Mesenchymal stem cell (in vitro differentiated cells and primary cell): ENCODE data around the gene KRTAP3-1.

Source experiments
- DNase-seq: peaks from one replicate; pipeline ENCODE4 v3.0.0-alpha.2; 2013
- H2AFZ ChIP-seq: one replicate; pipeline ENCODE4 v1.6.1; 2013; ENCODE audit warnings: low read depth, mild to moderate bottlenecking, control low read depth, inconsistent platforms, low read length, moderate library complexity
- H2AK5ac ChIP-seq: 2 replicates; pipeline ENCODE4 v1.6.1; 2013; ENCODE audit warnings: low read length, moderate library complexity, mild to moderate bottlenecking, inconsistent platforms; ENCODE audit not compliant: severe bottlenecking
- H2BK120ac ChIP-seq: one replicate; pipeline ENCODE4 v1.6.1; 2013; ENCODE audit warnings: low read depth, mild to moderate bottlenecking, inconsistent platforms, low read length, moderate library complexity
- H2BK12ac ChIP-seq, 2 experiments: one replicate each; pipeline ENCODE4 v1.6.1; 2013; ENCODE audit warnings: inconsistent platforms in 2 of 2, low read length in 2 of 2, mild to moderate bottlenecking in 2 of 2, moderate library complexity in 2 of 2, control low read depth in 1 of 2
- H2BK15ac ChIP-seq: one replicate; pipeline ENCODE4 v1.6.1; 2013; ENCODE audit warnings: mild to moderate bottlenecking, low read depth, inconsistent platforms; ENCODE audit not compliant: poor library complexity, severe bottlenecking
- H2BK5ac ChIP-seq: 2 replicates; pipeline ENCODE4 v1.6.1; 2013; ENCODE audit warnings: low read depth, mild to moderate bottlenecking, low read length, control low read depth, inconsistent platforms; ENCODE audit not compliant: poor library complexity, severe bottlenecking
- H3K14ac ChIP-seq, 2 experiments: one replicate each; pipeline ENCODE4 v1.6.1; 2013; ENCODE audit warnings: inconsistent platforms in 2 of 2, low read length in 2 of 2, control low read depth in 1 of 2, mild to moderate bottlenecking in 1 of 2, moderate library complexity in 1 of 2
- H3K18ac ChIP-seq, 2 experiments: one replicate each; pipeline ENCODE4 v1.6.1; 2013; ENCODE audit warnings: inconsistent platforms in 2 of 2, low read length in 2 of 2, control low read depth in 1 of 2, low read depth in 1 of 2, mild to moderate bottlenecking in 1 of 2
- H3K23ac ChIP-seq, 2 experiments: one replicate each; pipeline ENCODE4 v1.6.1; 2013; ENCODE audit warnings: inconsistent platforms in 2 of 2, low read length in 2 of 2, mild to moderate bottlenecking in 2 of 2, moderate library complexity in 2 of 2, control low read depth in 1 of 2
- H3K27ac ChIP-seq: 2 replicates; pipeline ENCODE4 v1.5.1; 2013; ENCODE audit warnings: mild to moderate bottlenecking, moderate library complexity, low read length, control low read depth, inconsistent platforms; ENCODE audit not compliant: poor library complexity, severe bottlenecking
- H3K27me3 ChIP-seq, 2 experiments: 2 replicates each; pipeline versions ENCODE4 v1.6.1 to v1.7.0; 2013; ENCODE audit warnings: low read length in 2 of 2, mild to moderate bottlenecking in 2 of 2, moderate library complexity in 2 of 2, control low read depth in 1 of 2, inconsistent platforms in 1 of 2; ENCODE audit not compliant: control insufficient read depth in 1 of 2, insufficient read depth in 1 of 2
- H3K36me3 ChIP-seq, 2 experiments: 2 replicates each; pipeline versions ENCODE4 v1.6.1 to v1.7.0; 2013; ENCODE audit warnings: low read length in 2 of 2, control low read depth in 1 of 2, inconsistent platforms in 1 of 2, low read depth in 1 of 2, mild to moderate bottlenecking in 1 of 2; ENCODE audit not compliant: insufficient read depth in 2 of 2, control insufficient read depth in 1 of 2
- H3K4ac ChIP-seq, 2 experiments: one replicate each; pipeline ENCODE4 v1.6.1; 2013; ENCODE audit warnings: inconsistent platforms in 2 of 2, low read length in 2 of 2, mild to moderate bottlenecking in 2 of 2, moderate library complexity in 2 of 2, control low read depth in 1 of 2, low read depth in 1 of 2
- H3K4me1 ChIP-seq: 2 replicates; pipeline ENCODE4 v1.6.1; 2013; ENCODE audit warnings: low read depth, low read length, control low read depth; ENCODE audit not compliant: control insufficient read depth, insufficient read depth
- H3K4me2 ChIP-seq: 2 replicates; pipeline ENCODE4 v1.6.1; 2013; ENCODE audit warnings: low read length, mild to moderate bottlenecking, inconsistent platforms; ENCODE audit not compliant: poor library complexity, severe bottlenecking
- H3K4me3 ChIP-seq, 2 experiments: 2 replicates each; pipeline versions ENCODE4 v1.5.1 to v1.7.0; 2013; ENCODE audit warnings: low read length in 2 of 2, mild to moderate bottlenecking in 2 of 2, control low read depth in 1 of 2, low read depth in 1 of 2; ENCODE audit not compliant: insufficient read depth in 1 of 2
- H3K79me1 ChIP-seq: replicated peaks from 2 replicates; pipeline ENCODE4 v1.6.1; 2013; ENCODE audit warnings: mild to moderate bottlenecking, control low read depth, low read length, inconsistent platforms; ENCODE audit not compliant: poor library complexity, severe bottlenecking
- H3K9ac ChIP-seq: 2 replicates; pipeline ENCODE4 v1.7.0; 2013; ENCODE audit warnings: mild to moderate bottlenecking, low read length, moderate library complexity
- H3K9me3 ChIP-seq: 2 replicates; pipeline ENCODE4 v1.7.0; 2013; ENCODE audit warnings: mild to moderate bottlenecking, low read length; ENCODE audit not compliant: control insufficient read depth
- H4K8ac ChIP-seq: one replicate; pipeline ENCODE4 v1.6.1; 2013; ENCODE audit warnings: inconsistent platforms, mild to moderate bottlenecking, low read length, moderate library complexity
- H4K91ac ChIP-seq: one replicate; pipeline ENCODE4 v1.6.1; 2013; ENCODE audit warnings: mild to moderate bottlenecking, low read length, inconsistent platforms
- WGBS: methylation state at CpG from one replicate; pipeline ENCODE4 v1.1.7; 2013; ENCODE audit warnings: mixed read lengths; 5-methylcytosine and 5-hydroxymethylcytosine counted together

Gene KRTAP3-1

DNA sequence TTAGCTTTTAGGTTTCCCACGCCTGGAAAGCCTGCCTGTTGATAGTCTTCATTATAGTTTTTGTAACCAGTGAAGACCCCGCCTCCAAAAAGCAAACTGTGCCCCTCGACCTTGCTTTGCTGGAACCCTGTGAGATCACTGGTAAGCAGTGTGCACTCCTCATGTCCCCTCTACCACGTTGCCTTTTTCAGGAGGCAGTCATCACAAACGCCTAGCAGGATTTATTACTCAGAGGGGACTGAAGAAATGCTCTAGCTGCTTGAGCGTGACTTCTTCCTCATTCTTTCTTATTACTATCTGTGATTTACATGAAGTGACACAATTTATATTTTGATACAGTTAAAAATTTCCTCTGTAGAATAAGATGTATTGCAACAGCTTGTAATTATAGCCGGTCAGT is 6.5 kb upstream of the KRTAP3-1 start:
- H4K91ac ChIP-seq = no peak overlapping the region
- no peak overlapping the region for H2BK15ac ChIP-seq
- no peak overlapping the region for H3K18ac ChIP-seq
- DNase-seq = no peak
- peaks cover 1% of the 10 kb centered on the region for H3K4me1 ChIP-seq
- no peak overlapping the region for H3K4me3 ChIP-seq
- no peaks in the 10 kb centered on the region for H3K27me3 ChIP-seq
- no peaks in the 10 kb centered on the region for H3K79me1 ChIP-seq
- H2BK5ac ChIP-seq = no peak overlapping the region
- H3K9me3 ChIP-seq = no peaks in the 10 kb centered on the region
- H3K9ac ChIP-seq = no peak overlapping the region
- H3K4me2 ChIP-seq = no peak overlapping the region
- no peak overlapping the region for H3K4ac ChIP-seq
- no peak overlapping the region for H2BK12ac ChIP-seq
- H4K8ac ChIP-seq = no peak overlapping the region
- 73% methylated on average over 4 of the region's 7 CpGs for WGBS
- H2AFZ ChIP-seq = no peak overlapping the region
- no peak overlapping the region for H3K23ac ChIP-seq
- H3K27ac ChIP-seq = no peak overlapping the region
- H3K36me3 ChIP-seq = no peaks in the 10 kb centered on the region
- no peak overlapping the region for H3K14ac ChIP-seq
- no peak overlapping the region for H2BK120ac ChIP-seq
- no peak overlapping the region for H2AK5ac ChIP-seq

- Histone ChIP-seq H3K79me1 (no peaks in the 10 kb centered on the region), H3K9ac (no peak overlapping the region), H3K4me2 (no peak overlapping the region), H2BK120ac (no peak overlapping the region), H2AK5ac (no peak overlapping the region), H3K4ac (no peak overlapping the region), H3K4me1 (no peaks in the 10 kb centered on the region), H3K23ac (no peak overlapping the region), H3K4me3 (no peak overlapping the region), H3K27ac (no peak overlapping the region), H2BK12ac (no peak overlapping the region), H3K36me3 (no peaks in the 10 kb centered on the region), H3K18ac (no peak overlapping the region), H3K9me3 (no peaks in the 10 kb centered on the region), H4K8ac (no peak overlapping the region), H3K27me3 (no peaks in the 10 kb centered on the region), H2AFZ (no peak overlapping the region), H4K91ac (no peak overlapping the region), H2BK5ac (no peak overlapping the region), H2BK15ac (no peak overlapping the region), H3K14ac (no peak overlapping the region)
- no peak for DNase-seq
- WGBS = 17% methylated on average over 1 of the region's 1 CpG
Measured at GRCh38 chr17:41013606-41014005, 4.7 kb upstream of the KRTAP3-1 start.

GRCh38 chr17:41013181-41013580 is 4.3 kb upstream of the KRTAP3-1 start:
- H3K27ac ChIP-seq = no peak overlapping the region
- no peak overlapping the region for H3K4ac ChIP-seq
- no peak overlapping the region for H2BK12ac ChIP-seq
- 88% methylated on average over 3 of the region's 3 CpGs for WGBS
- no peak overlapping the region for H3K4me2 ChIP-seq
- H3K4me3 ChIP-seq = no peak overlapping the region
- no peak overlapping the region for H2BK5ac ChIP-seq
- no peak overlapping the region for H4K91ac ChIP-seq
- DNase-seq = no peak
- peak overlapping the region in 1 of 2 experiments; percentile 59 for H3K23ac ChIP-seq
- no peaks in the 10 kb centered on the region for H3K79me1 ChIP-seq
- no peak overlapping the region for H2BK15ac ChIP-seq
- H3K4me1 ChIP-seq = no peaks in the 10 kb centered on the region
- H3K14ac ChIP-seq = no peak overlapping the region
- H3K9ac ChIP-seq = no peak overlapping the region
- no peaks in the 10 kb centered on the region for H3K36me3 ChIP-seq
- no peaks in the 10 kb centered on the region for H3K27me3 ChIP-seq
- H3K18ac ChIP-seq = no peak overlapping the region
- H3K9me3 ChIP-seq = no peaks in the 10 kb centered on the region
- no peak overlapping the region for H4K8ac ChIP-seq
- peak overlapping the region; percentile 20 for H2AK5ac ChIP-seq
- H2BK120ac ChIP-seq = no peak overlapping the region
- H2AFZ ChIP-seq = no peak overlapping the region

DNA sequence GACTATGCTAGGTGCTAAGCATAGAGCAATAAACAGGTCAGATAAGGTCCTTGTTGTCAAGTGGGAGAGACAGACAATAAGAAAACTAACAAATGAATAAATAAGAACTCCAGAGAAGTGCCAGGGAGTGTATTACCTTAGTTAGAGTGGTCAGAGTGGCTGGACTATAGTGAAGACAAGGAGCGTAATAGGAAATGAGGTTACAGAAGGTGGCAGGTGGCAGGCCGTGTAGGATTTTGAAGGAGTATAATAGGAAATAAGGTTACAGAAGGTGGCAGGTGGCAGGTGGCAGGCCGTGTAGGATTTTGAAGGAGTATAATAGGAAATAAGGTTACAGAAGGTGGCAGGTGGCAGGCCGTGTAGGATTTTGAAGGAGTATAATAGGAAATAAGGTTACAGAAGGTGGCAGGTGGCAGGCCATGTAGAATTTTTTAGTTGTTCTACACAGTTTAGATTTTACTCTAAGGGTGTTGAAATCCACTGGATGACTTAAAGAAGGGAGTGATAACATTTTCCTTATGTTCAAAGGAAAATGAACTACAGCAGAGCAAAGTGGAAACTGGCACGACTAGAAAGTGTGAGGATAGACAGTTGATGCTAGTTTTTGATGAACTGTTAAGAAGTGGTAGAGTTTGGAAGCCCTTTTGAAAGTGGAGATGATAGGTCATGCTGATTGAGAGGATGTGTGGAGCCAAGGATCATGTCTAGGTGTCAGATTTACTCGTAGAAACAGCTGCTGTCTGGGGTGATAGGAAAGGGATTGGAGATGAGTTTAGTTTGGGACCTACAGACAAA is 3.6 kb upstream of the KRTAP3-1 start:
- no peak overlapping the region for H3K27ac ChIP-seq
- H3K4me2 ChIP-seq = no peak overlapping the region
- H3K9ac ChIP-seq = no peak overlapping the region
- no peaks in the 10 kb centered on the region for H3K4me1 ChIP-seq
- no peak overlapping the region for H3K4me3 ChIP-seq
- DNase-seq = no peak
- H3K4ac ChIP-seq = no peak overlapping the region
- no peak overlapping the region for H2BK15ac ChIP-seq
- no peak overlapping the region for H2BK12ac ChIP-seq
- H3K27me3 ChIP-seq = no peaks in the 10 kb centered on the region
- no peak overlapping the region for H3K23ac ChIP-seq
- no peaks in the 10 kb centered on the region for H3K79me1 ChIP-seq
- H3K9me3 ChIP-seq = no peaks in the 10 kb centered on the region
- H2BK5ac ChIP-seq = no peak overlapping the region
- no peak overlapping the region for H4K91ac ChIP-seq
- H2BK120ac ChIP-seq = no peak overlapping the region
- no peak overlapping the region for H3K14ac ChIP-seq
- no peaks in the 10 kb centered on the region for H3K36me3 ChIP-seq
- no peak overlapping the region for H3K18ac ChIP-seq
- H2AK5ac ChIP-seq = peak overlapping the region; percentile 20
- H2AFZ ChIP-seq = no peak overlapping the region
- WGBS = 91% methylated on average over 6 of the region's 6 CpGs
- no peak overlapping the region for H4K8ac ChIP-seq
